Left cardiac atrium (tissue), 4 donors: ENCODE measurements around the gene ZNF226. TPM values are rescaled to one million over a fixed set of nuclear protein-coding genes. Genes with fewer than 3 reads are reported as not detected.
A peak's percentile ranks its signal among the peaks of the same experiment; 100 is the strongest.
"Not testable (repeated sequence)": the region's sequence is repeated elsewhere in the genome, so short reads cannot be mapped to it uniquely, and the experiment has no call there.

Experiments
- ATAC-seq, 2 donors: fragments of 200-7000 bp; cut with Tn5 transposase; one replicate each; pipeline ENCODE4 v1.9.1; 2020; ENCODE audit warnings: mild to moderate bottlenecking in 2 of 2, moderate library complexity in 2 of 2
- DNase-seq: peaks from one replicate; pipeline ENCODE4 v3.0.0-alpha.2; 2020
- intact Hi-C, 2 donors: fragments of 100-400 bp; cut with DNase I; formaldehyde crosslinking; loops; one replicate each; pipeline versions ENCODE4 v1.14.1 to v1.15.1; 2022 to 2023
- total RNA-seq, 2 donors: library from RNA; stranded (reverse); fragmentation: NEBNext Ultra II Directional; extraction: Animal tissue kit (Norgen Biotek cat#: 25700); gene quantifications; one replicate each; pipeline ENCODE4 v1.2.1, GENCODE V29; 2021
- donor health status: DM: no; HTN: yes; CAD: no.
- donor health status: DM: no; HTN: yes; CAD: no; lungs with severe emphysema.
- donor health status: DM: yes; HTN: yes; CAD: no.
- donor health status: Dilated cardiomyopathy.

The ZNF226 gene
- total RNA-seq, 2 donors from 2014 or later: 14.9 to 17.8 TPM

GRCh38 chr19:44204772-44205171 lies 39.9 kb downstream of the ZNF226 start:
- DNase-seq (no peak), ATAC-seq (no peak)
- intact Hi-C loops: no loop called here

DNA sequence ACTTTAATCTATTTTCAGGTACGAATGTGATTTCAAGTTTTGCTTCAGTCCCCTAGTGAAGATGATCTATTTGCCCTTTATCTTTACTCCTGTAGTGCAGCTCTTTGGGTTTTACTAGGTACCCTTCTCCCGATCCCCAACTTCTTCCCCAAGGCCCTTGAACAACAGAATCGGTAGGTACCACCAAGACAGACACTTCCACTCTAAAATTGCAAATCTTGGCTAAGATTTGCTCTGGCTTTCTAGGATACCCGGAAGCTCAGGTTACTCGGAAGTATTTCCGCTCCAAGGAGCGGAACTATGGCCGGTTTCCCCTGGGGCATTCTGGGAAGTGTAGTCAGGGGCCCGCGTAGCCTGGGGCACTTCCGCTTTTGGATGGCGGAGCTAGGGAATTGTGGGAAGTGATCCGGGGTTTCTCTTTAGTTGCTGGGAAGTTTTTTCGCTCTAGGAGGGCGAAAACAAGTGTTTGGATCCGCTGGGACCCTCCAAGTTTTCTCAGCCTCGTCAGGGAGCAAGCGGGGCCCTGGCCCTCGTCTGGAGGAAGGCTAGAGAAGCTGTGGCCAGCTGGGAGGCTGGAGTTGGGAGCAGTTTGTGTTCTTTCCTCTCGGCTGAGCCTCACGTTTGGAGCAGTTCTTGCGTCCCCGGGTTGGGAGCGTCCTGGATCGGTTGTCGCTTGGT lies 42.4 kb downstream of the ZNF226 start:
- ATAC-seq (peak; percentile 97 to 98), DNase-seq (peak; percentile 92)
- intact Hi-C loops: loop anchor here in 1 of 2 donors (2.0 kb wide), 1 partner anchor 42 kb away; the partner anchor contains the start of gene ZNF226

GRCh38 chr19:44212250-44212865 lies 47.5 kb downstream of the ZNF226 start, which contains the start of gene ZNF227:
Gene ZNF227, plus strand, starts transcription at chr19:44212532. Its CDS starts 5,261 bp downstream, at chr19:44217793.
- intact Hi-C loops: no loop called here
- ATAC-seq (peak; percentile 98 to 99), DNase-seq (peak; percentile 94)

DNA sequence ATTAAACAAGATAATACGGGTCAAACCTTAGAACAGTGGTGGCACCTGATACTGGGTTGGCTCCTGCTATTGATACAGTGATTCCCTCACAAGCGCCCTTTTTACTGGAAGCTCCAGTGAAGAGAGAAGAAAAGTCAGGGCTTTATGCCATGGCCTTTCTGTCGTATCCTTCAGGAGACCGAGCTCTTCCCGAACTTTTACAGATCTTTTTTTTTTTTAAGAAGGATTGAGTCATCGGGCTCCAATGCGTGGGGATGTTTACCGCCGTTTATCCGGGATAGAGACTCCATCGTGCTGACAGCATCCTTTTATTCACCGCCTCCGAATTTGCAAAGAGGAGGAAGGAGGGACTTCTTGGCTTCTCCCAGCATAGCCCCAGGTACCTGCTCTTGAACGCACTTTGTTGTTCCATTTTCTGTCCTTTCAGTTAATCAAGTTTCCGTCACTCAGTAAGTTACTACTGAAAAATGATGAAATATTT lies 48.0 kb downstream of the ZNF226 start:
- peak; percentile 17 to 55 for ATAC-seq
- no peak for DNase-seq
- intact Hi-C loops: no loop called here

GRCh38 chr19:44219926-44220325 lies 55.0 kb downstream of the ZNF226 start:
- ATAC-seq, DNase-seq, intact Hi-C loops: not testable (repeated sequence)

DNA sequence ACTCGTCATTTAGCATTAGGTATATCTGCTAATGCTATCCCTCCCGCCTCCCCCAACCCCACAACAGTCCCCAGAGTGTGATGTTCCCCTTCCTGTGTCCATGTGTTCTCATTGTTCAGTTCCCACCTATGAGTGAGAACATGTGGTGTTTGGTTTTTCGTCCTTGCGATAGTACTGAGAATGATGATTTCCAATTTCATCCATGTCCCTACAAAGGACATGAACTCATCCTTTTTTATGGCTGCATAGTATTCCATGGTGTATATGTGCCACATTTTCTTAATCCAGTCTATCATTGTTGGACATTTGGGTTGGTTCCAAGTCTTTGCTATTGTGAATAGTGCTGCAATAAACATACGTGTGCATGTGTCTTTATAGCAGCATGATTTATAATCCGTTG lies 55.9 kb downstream of the ZNF226 start:
- ATAC-seq, intact Hi-C loops, DNase-seq: not testable (repeated sequence)

DNA sequence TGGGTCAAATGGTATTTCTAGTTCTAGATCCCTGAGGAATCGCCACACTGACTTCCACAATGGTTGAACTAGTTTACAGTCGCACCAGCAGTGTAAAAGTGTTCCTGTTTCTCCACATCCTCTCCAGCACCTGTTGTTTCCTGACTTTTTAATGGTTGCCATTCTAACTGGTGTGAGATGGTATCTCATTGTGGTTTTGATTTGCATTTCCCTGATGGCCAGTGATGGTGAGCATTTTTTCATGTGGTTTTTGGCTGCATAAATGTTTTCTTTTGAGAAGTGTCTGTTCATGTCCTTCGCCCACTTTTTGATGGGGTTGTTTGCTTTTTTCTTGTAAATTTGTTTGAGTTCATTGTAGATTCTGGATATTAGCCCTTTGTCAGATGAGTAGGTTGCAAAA lies 56.4 kb downstream of the ZNF226 start:
- intact Hi-C loops: not testable (repeated sequence)

More for the DNA sequence above, 56.4 kb downstream of the ZNF226 start:
- ATAC-seq, DNase-seq: not testable (repeated sequence)

Other genes with a start within 250 kb of the ZNF226 start
- 10 to 100 TPM in 1 of 2 donors, 1 to 10 TPM in 1; 8.4 to 10.1 TPM for gene ZNF45, start 229.8 kb upstream of the ZNF226 start, total RNA-seq
- 1 to 10 TPM; 3.7 to 5.2 TPM for gene ZNF221, start 213.9 kb upstream of the ZNF226 start, total RNA-seq
- 1 to 10 TPM; 6.8 to 9.2 TPM for gene ZNF155, start 180.9 kb upstream of the ZNF226 start, total RNA-seq
- 1 to 10 TPM; 3.5 to 3.7 TPM for gene ZNF230, start 162.1 kb upstream of the ZNF226 start, total RNA-seq
- gene ZNF222, start 139.7 kb upstream of the ZNF226 start, total RNA-seq: 1 to 10 TPM; 3.5 to 4.0 TPM
- 1 to 10 TPM; 2.8 to 2.9 TPM for gene ZNF223, start 113.1 kb upstream of the ZNF226 start, total RNA-seq
- 1 to 10 TPM; 1.9 TPM for gene ZNF284, start 92.9 kb upstream of the ZNF226 start, total RNA-seq
- gene ZNF224, start 70.7 kb upstream of the ZNF226 start, total RNA-seq: 10 to 100 TPM; 11.1 to 13.4 TPM
- gene ZNF225, start 51.7 kb upstream of the ZNF226 start, total RNA-seq: 1 to 10 TPM; 3.2 to 3.3 TPM
- 1 to 10 TPM; 8.1 to 9.6 TPM for gene ZNF234, start 23.5 kb upstream of the ZNF226 start, total RNA-seq
- 10 to 100 TPM; 11.1 to 12.9 TPM for gene ZNF227, start 47.4 kb downstream of the ZNF226 start, total RNA-seq
- 1 to 10 TPM; 3.4 to 5.5 TPM for gene ZNF233, start 94.8 kb downstream of the ZNF226 start, total RNA-seq
- gene ZNF235, start 139.9 kb downstream of the ZNF226 start, total RNA-seq: 1 to 10 TPM; 3.3 to 4.3 TPM
- gene ZNF112, start 191.6 kb downstream of the ZNF226 start, total RNA-seq: 1 to 10 TPM; 4.5 to 5.2 TPM
- 1 to 10 TPM; 3.6 to 3.9 TPM for gene ZNF285, start 236.5 kb downstream of the ZNF226 start, total RNA-seq